Progenitor cell of endocrine pancreas (in vitro differentiated cells): Measurements from ENCODE around the gene SLC30A1. TPM values are rescaled to one million over a fixed set of nuclear protein-coding genes. Genes with fewer than 3 reads are reported as not detected.

Experiments used
- DNase-seq: peaks from one replicate; pipeline ENCODE4 v3.0.0; 2021; ENCODE audit warnings: low spot score; ENCODE audit not compliant: unreplicated experiment
- H3K27ac Mint-ChIP-seq: 2 replicates; pipeline ENCODE4 v1.8.0; 2021; ENCODE audit warnings: mild to moderate bottlenecking, moderate library complexity, mixed read lengths
- H3K27me3 Mint-ChIP-seq: 2 replicates; pipeline ENCODE4 v1.8.0; 2021; ENCODE audit warnings: mixed read lengths
- H3K36me3 Mint-ChIP-seq: 2 replicates; pipeline ENCODE4 v1.8.0; 2022; ENCODE audit warnings: mixed read lengths; ENCODE audit not compliant: insufficient read depth
- H3K4me1 Mint-ChIP-seq: 2 replicates; pipeline ENCODE4 v1.8.0; 2021; ENCODE audit warnings: low read depth, mixed read lengths
- H3K4me3 Mint-ChIP-seq: 2 replicates; pipeline ENCODE4 v1.8.0; 2021; ENCODE audit warnings: low read depth, mild to moderate bottlenecking, moderate library complexity, mixed read lengths
- H3K9me3 Mint-ChIP-seq: 2 replicates; pipeline ENCODE4 v1.8.0; 2021; ENCODE audit warnings: low read depth, mixed read lengths
- CTCF ChIP-seq: fragments of 200-600 bp; sonication (generic); IDR thresholded peaks from one replicate; pipeline ENCODE4 v1.5.0; 2021; ENCODE audit warnings: antibody characterized with exemption, mild to moderate bottlenecking; ENCODE audit not compliant: unreplicated experiment
- total RNA-seq: library from RNA; stranded (reverse); gene quantifications from 2 replicates; pipeline ENCODE4 v1.2.1, GENCODE V29; 2021

SLC30A1 gene
- total RNA-seq, 1 donor from 2014 or later: 9.3 TPM

DNA sequence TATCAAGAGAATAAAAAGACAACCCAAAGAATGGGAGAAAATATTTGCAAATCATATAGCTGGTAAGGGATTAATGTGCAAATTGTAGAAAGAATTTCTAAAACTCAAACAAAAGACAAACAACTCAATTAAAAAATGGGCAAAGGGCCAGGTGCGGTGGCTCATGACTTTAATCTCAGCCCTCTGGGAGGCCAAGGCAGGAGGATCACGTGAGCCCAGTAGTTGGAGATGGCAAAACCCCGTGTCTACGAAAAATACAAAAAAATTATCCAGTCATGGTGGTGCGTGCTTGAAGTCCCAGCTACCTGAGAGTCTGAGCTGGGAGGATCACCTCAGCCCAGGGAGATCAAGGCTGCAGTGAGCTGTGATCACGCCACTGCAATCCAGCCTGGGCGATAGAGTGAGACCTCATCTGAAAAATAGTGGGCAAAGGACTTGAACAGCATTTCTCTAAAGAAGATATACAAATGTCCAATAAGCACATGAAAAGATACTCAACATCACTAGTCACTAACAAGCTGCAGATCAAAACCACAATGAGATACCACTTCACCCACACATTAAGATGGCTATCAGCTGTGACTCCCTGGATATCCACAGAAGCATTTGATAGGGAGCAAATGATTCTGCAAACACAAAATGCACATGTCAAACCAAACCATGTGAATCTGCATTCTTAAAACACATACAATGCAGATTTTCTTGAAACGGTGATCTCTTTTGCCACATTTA, 20.9 kb downstream of the SLC30A1 start:
- Mint-ChIP-seq H3K4me1 (peaks cover 2% of the 10 kb centered on the region), H3K4me3 (no peak overlapping the region), H3K27me3 (no peaks in the 10 kb centered on the region), H3K27ac (no peak overlapping the region), H3K9me3 (no peaks in the 10 kb centered on the region), H3K36me3 (no peaks in the 10 kb centered on the region)
- TF ChIP-seq CTCF: no peak
- DNase-seq: no peak

DNA sequence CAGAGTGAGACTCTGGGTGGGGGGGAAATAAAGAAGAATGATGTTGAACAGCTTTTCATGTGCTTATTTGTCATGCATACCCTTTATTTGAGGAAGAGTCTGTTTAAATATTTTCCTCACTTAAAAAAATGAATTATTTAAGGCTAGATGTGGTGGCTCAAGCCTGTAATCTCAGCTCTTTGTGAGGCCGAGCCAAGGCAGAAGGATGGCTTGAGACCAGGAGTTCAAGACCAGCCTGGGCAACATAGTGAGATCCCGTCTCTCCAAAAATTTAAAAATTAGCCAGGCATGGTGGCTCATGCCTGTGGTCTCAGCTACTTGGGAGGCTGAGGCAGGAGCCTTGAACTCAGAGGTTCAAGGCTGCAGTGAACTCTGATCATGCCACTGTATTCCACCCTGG, 25.4 kb downstream of the SLC30A1 start:
- TF ChIP-seq CTCF: no peak
- Mint-ChIP-seq H3K4me3 (no peak overlapping the region), H3K9me3 (no peaks in the 10 kb centered on the region), H3K36me3 (no peaks in the 10 kb centered on the region), H3K27me3 (peaks cover 7% of the 10 kb centered on the region), H3K27ac (no peak overlapping the region), H3K4me1 (peaks cover 3% of the 10 kb centered on the region)
- DNase-seq: no peak

- peaks cover 3% of the 10 kb centered on the region for H3K4me1 Mint-ChIP-seq
- no peak for TF ChIP-seq CTCF
- no peak for DNase-seq
- H3K36me3 Mint-ChIP-seq: no peaks in the 10 kb centered on the region
- H3K27ac Mint-ChIP-seq: peak overlapping the region; percentile 39
- peaks cover 7% of the 10 kb centered on the region for H3K27me3 Mint-ChIP-seq
- no peak overlapping the region for H3K4me3 Mint-ChIP-seq
- no peaks in the 10 kb centered on the region for H3K9me3 Mint-ChIP-seq
Measured at GRCh38 chr1:211551638-211552460, 27.1 kb downstream of the SLC30A1 start.

- Mint-ChIP-seq H3K36me3 (no peaks in the 10 kb centered on the region), H3K4me1 (peaks cover 3% of the 10 kb centered on the region), H3K27ac (no peak overlapping the region), H3K9me3 (no peaks in the 10 kb centered on the region), H3K4me3 (no peak overlapping the region), H3K27me3 (peaks cover 7% of the 10 kb centered on the region)
- no peak for DNase-seq
- no peak for TF ChIP-seq CTCF
Measured at GRCh38 chr1:211549092-211549711, 29.8 kb downstream of the SLC30A1 start.

- peak overlapping the region; percentile 49 for H3K27ac Mint-ChIP-seq
- H3K4me3 Mint-ChIP-seq: no peak overlapping the region
Measured at GRCh38 chr1:211548321-211549091, 30.5 kb downstream of the SLC30A1 start.

More at GRCh38 chr1:211548321-211549091, 30.5 kb downstream of the SLC30A1 start:
- H3K27me3 Mint-ChIP-seq: peaks cover 7% of the 10 kb centered on the region
- peaks cover 3% of the 10 kb centered on the region for H3K4me1 Mint-ChIP-seq
- TF ChIP-seq CTCF: no peak
- DNase-seq: no peak
- no peaks in the 10 kb centered on the region for H3K9me3 Mint-ChIP-seq
- no peaks in the 10 kb centered on the region for H3K36me3 Mint-ChIP-seq
